Measurements from ENCODE around the gene CDC42BPA. TPM values are rescaled to one million over a fixed set of nuclear protein-coding genes. Genes with fewer than 3 reads are reported as not detected.

The CDC42BPA gene
- total and polyA plus RNA-seq, 9 of the 15 experiments (the other 6 are each of a cell fraction or from before 2014, with no cell fraction given), result 8.0 to 77.5 (median 52.1) TPM

DNA sequence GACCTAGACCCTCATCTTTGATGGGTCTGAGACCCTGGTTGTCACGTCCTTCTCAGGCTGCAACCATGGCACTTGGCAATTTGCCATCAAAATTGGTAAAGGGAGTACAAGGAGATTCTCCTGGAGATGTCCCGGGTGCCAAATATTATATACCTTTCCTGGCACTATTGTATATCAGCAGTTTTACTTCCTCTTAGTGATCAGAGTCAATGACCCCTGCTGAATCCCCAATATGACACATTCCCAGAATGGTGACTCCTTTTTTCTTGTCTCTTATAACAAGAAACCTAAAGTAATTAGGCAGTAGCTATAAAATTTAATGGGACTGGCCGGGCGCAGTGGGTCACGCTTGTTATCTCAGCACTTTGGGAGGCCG is 39.6 kb upstream of the CDC42BPA start:
- Histone ChIP-seq H3K79me2 (ENCODE audit: control insufficient read depth, insufficient read depth, low read length) (no peaks in the 10 kb centered on the region), H3K36me3 (ENCODE audit: control insufficient read depth, insufficient read depth, low read length) (no peaks in the 10 kb centered on the region), H3K9me3 (replicated peaks; ENCODE audit: control insufficient read depth, insufficient read depth, low read depth, low read length) (no peaks in the 10 kb centered on the region), H3K4me3 (peak overlapping the region; percentile 13; the same call in 1 of the 2 replicates), H3K27ac (ENCODE audit: extremely low read depth, low read depth, low read length) (peak overlapping the region; percentile 93), H3K9me1 (ENCODE audit: control insufficient read depth, insufficient read depth, low read length) (no peaks in the 10 kb centered on the region), H3K9ac (ENCODE audit: insufficient read depth in 1 of 2, low read depth in 2 of 2, low read length in 2 of 2) (peak overlapping the region; percentile 18 to 67; a peak in 3 of 4 replicates), H3K4me1 (replicated peaks in 1 of 2; ENCODE audit: control insufficient read depth in 2 of 2, insufficient read depth in 2 of 2, low read length in 2 of 2) (peaks cover 20 to 29% of the 10 kb centered on the region in 2 experiments), H4K20me1 (replicated peaks; ENCODE audit: control insufficient read depth, insufficient read depth, low read length) (no peaks in the 10 kb centered on the region), H3K4me2 (ENCODE audit: insufficient read depth, low read length) (peak overlapping the region; percentile 94), H3K27me3 (ENCODE audit: control insufficient read depth in 2 of 2, insufficient read depth in 2 of 2, low read length in 2 of 2) (no peaks in the 10 kb centered on the region), H2AFZ (ENCODE audit: low read depth, low read length) (peak overlapping the region; percentile 97)
- no TSS peak for BruUV-seq (replicated peaks)
- no peak for FAIRE-seq
- ATAC-seq, result no peak
- intact Hi-C loops (cut with micrococcal nuclease), result loop anchor here (1.0 to 2.0 kb wide), 3 partner anchors 38 to 79 kb away; no protein-coding TSS in a partner anchor
- POLR2A ChIA-PET, result interaction anchor here (0.7 to 2.3 kb wide), 7 partner anchors 10 to 392 kb away, joined by 4 to 12 read pairs (median 8); no protein-coding TSS in a partner anchor
- peak in 3 of 4 experiments; percentile 13 to 44 (median 33) for DNase-seq (ENCODE audit: extremely low read depth in 1 of 4, low spot score in 3 of 4)
- 29% methylated on average over 6 of the region's 6 CpGs for WGBS (ENCODE audit: insufficient coverage, low coverage, missing lambda C conversion rate)
- CTCF ChIA-PET (ENCODE audit: low intra/inter-chr PET ratio), result no interaction called here
- in situ Hi-C loops (cut with MboI), result no loop called here
- TF ChIP-seq E2F4 (CRISPR knock-in tag; IDR thresholded peaks at IDR 0.05; ENCODE audit: low read depth), result no peak
- no peak for TF ChIP-seq ZNF551 (CRISPR knock-in tag; IDR thresholded peaks at IDR 0.05)
- TF ChIP-seq SRSF1 (IDR thresholded peaks at IDR 0.05; ENCODE audit: low read depth, low read length), result no peak
- no peak for TF ChIP-seq ZBTB49 (CRISPR knock-in tag; IDR thresholded peaks at IDR 0.05; ENCODE audit: borderline replicate concordance)
- 0 out of 2 replicates have a peak, but pooled peaks have one; percentile 16 for TF ChIP-seq ZKSCAN8 (CRISPR knock-in tag; IDR thresholded peaks at IDR 0.05)
- peak in 1 of 2 experiments; percentile 18 for TF ChIP-seq NCOA2 (IDR thresholded peaks at IDR 0.05; ENCODE audit: partially characterized antibody in 2 of 2)
- peak; percentile 34; the same call in 1 of the 2 replicates for TF ChIP-seq PTRF (tag; IDR thresholded peaks at IDR 0.05)
- TF ChIP-seq TCF7 (IDR thresholded peaks at IDR 0.05; ENCODE audit: borderline replicate concordance), result no peak
- peak; percentile 90 for TF ChIP-seq NFIX (CRISPR knock-in tag; IDR thresholded peaks at IDR 0.05; ENCODE audit: low read depth)
- TF ChIP-seq NFE2L1 (tag; IDR thresholded peaks at IDR 0.05; ENCODE audit: borderline replicate concordance, low read depth), result no peak
- TF ChIP-seq EWSR1 (IDR thresholded peaks at IDR 0.05; ENCODE audit: borderline replicate concordance, low read depth, partially characterized antibody), result no peak
- no peak for TF ChIP-seq PCBP1 (IDR thresholded peaks at IDR 0.05; ENCODE audit: low read depth, low read length, poor library complexity, severe bottlenecking)
- no peak for TF ChIP-seq NR4A1 (CRISPR knock-in tag; IDR thresholded peaks at IDR 0.05)
- TF ChIP-seq NR4A1 (tag; IDR thresholded peaks at IDR 0.05), result 0 out of 2 replicates have a peak, but pooled peaks have one; percentile 14
- 0 out of 2 replicates have a peak, but pooled peaks have one; percentile 6 for TF ChIP-seq KLF6 (CRISPR knock-in tag; IDR thresholded peaks at IDR 0.05; ENCODE audit: borderline replicate concordance)
- peak; percentile 97 for TF ChIP-seq NFIC (IDR thresholded peaks at IDR 0.05)
- TF ChIP-seq MBD1 (CRISPR knock-in tag; IDR thresholded peaks at IDR 0.05), result no peak
- no peak for TF ChIP-seq SMC3 (conservative IDR thresholded peaks at IDR 0.05; ENCODE audit: insufficient read depth, low read depth, low read length)
